HepG2 (cell line): ENCODE measurements around the gene CLEC10A. TPM values are rescaled to one million over a fixed set of nuclear protein-coding genes. Genes with fewer than 3 reads are reported as not detected.

Experiments
- ATF7-NPFF ChIP-seq: sonication (generic); formaldehyde crosslinking; IDR thresholded peaks from 2 replicates; pipeline ENCODE4 v1.8.1; 2023; ENCODE audit warnings: mild to moderate bottlenecking, low read depth, missing genetic modification reagents, moderate library complexity
- BORCS8-MEF2B ChIP-seq: sonication (generic); formaldehyde crosslinking; IDR thresholded peaks from 2 replicates; pipeline ENCODE4 v1.8.0; 2022; ENCODE audit warnings: mild to moderate bottlenecking, missing genetic modification reagents
- DDIT3 ChIP-seq: sonication (generic); formaldehyde crosslinking; IDR thresholded peaks from 2 replicates; pipeline ENCODE4 v1.4.0; 2020; ENCODE audit warnings: mild to moderate bottlenecking, missing genetic modification reagents
- GABPB1 ChIP-seq: IDR thresholded peaks from 2 replicates; pipeline ENCODE4 v1.6.1; 2016; ENCODE audit warnings: mild to moderate bottlenecking, missing genetic modification reagents, moderate library complexity, missing compliant biosample characterization
- GATA4 ChIP-seq: sonication (generic); IDR thresholded peaks from 2 replicates; pipeline ENCODE4 v1.6.1; 2016; ENCODE audit warnings: antibody characterized with exemption, low read depth, borderline replicate concordance
- HDAC2 ChIP-seq: sonication (generic); formaldehyde crosslinking; IDR thresholded peaks from 2 replicates; pipeline ENCODE4 v1.4.0; 2020; ENCODE audit warnings: missing genetic modification reagents
- HNRNPUL1 ChIP-seq: fragments of 200-400 bp; formaldehyde crosslinking; IDR thresholded peaks from 2 replicates; pipeline ENCODE4 v1.6.1; 2017; ENCODE audit warnings: low read depth, mild to moderate bottlenecking, low read length, moderate library complexity
- PHF5A ChIP-seq: IDR thresholded peaks from one replicate; pipeline ENCODE4 v1.6.1; 2018; ENCODE audit warnings: low read depth, missing genetic modification reagents; ENCODE audit not compliant: unreplicated experiment
- RBM39 ChIP-seq: fragments of 200-400 bp; formaldehyde crosslinking; IDR thresholded peaks from one replicate; pipeline ENCODE4 v1.6.1; 2018; ENCODE audit warnings: antibody characterized with exemption, mild to moderate bottlenecking, low read depth, low read length; ENCODE audit not compliant: poor library complexity, severe bottlenecking
- REL ChIP-seq: sonication (generic); formaldehyde crosslinking; conservative IDR thresholded peaks from 2 replicates; pipeline ENCODE4 v1.8.0; 2022; ENCODE audit warnings: mild to moderate bottlenecking, missing genetic modification reagents, moderate library complexity
- TSC22D2 ChIP-seq: sonication (generic); formaldehyde crosslinking; IDR thresholded peaks from 2 replicates; pipeline ENCODE4 v1.5.1; 2020; ENCODE audit warnings: missing genetic modification reagents, mild to moderate bottlenecking, borderline replicate concordance
- ZBTB46 ChIP-seq: sonication (generic); formaldehyde crosslinking; IDR thresholded peaks from 2 replicates; pipeline ENCODE4 v1.4.0; 2020; ENCODE audit warnings: mild to moderate bottlenecking, missing genetic modification reagents, borderline replicate concordance
- ZC3H13 ChIP-seq: sonication (generic); formaldehyde crosslinking; IDR thresholded peaks from 2 replicates; pipeline ENCODE4 v1.8.1; 2023; ENCODE audit warnings: mild to moderate bottlenecking, missing genetic modification reagents, moderate library complexity
- ZNF407 ChIP-seq: sonication (generic); formaldehyde crosslinking; IDR thresholded peaks from one replicate; pipeline ENCODE4 v1.5.1; 2020; ENCODE audit warnings: mild to moderate bottlenecking, missing genetic modification reagents; ENCODE audit errors: not compliant biosample characterization
- ZNF510 ChIP-seq: sonication (generic); formaldehyde crosslinking; IDR thresholded peaks from 2 replicates; pipeline ENCODE4 v1.4.0; 2020; ENCODE audit warnings: low read depth, mild to moderate bottlenecking, missing genetic modification reagents
- ZSCAN9 ChIP-seq: IDR thresholded peaks from 2 replicates; pipeline ENCODE4 v1.6.1; 2016; ENCODE audit warnings: borderline replicate concordance
- polyA plus RNA-seq, 8 experiments: library from polyadenylated mRNA; depleted of rRNA in 3 of 8; stranded (reverse) in 7 of 8; unstranded in 1 of 8; fragments of >200 nt; fragmentation: Illumina TruSeq in 4 of 8; extraction: Trizol in 4 of 8; gene quantifications; 2 replicates each; pipeline versions ENCODE4 v1.2.1 to v1.2.3, GENCODE V29; 2011 to 2016; ENCODE audit warnings: low read depth in 4 of 8, missing spikeins in 1 of 8, mixed read lengths in 1 of 8; ENCODE audit not compliant: insufficient read depth in 1 of 8
- total RNA-seq, 5 experiments: library from RNA; depleted of rRNA; stranded (reverse); fragments of >200 nt; fragmentation: Illumina TruSeq; extraction: Trizol; gene quantifications; 2 replicates each; pipeline ENCODE4 v1.2.3, GENCODE V29; 2016; ENCODE audit warnings: low read depth in 1 of 5

The CLEC10A gene
- total and polyA plus RNA-seq, 2 of the 13 experiments (the other 11 are each of a cell fraction or from before 2014, with no cell fraction given) = 0.33 TPM; not detected in 1

GRCh38 chr17:7114241-7114874 lies 34.3 kb upstream of the CLEC10A start, which contains the start of gene ASGR2 (continued):
- peak; percentile 54 for TF ChIP-seq ZNF407 (CRISPR knock-in tag)
- TF ChIP-seq GATA4 = peak; percentile 63; the same call in 1 of the 2 replicates
- TF ChIP-seq ATF7-NPFF = peak; percentile 52; the same call in 1 of the 2 replicates
- TF ChIP-seq ZC3H13 (CRISPR knock-in tag) = peak; percentile 84; the same call in 1 of the 2 replicates
- no peak; the same call in 1 of the 2 replicates for TF ChIP-seq TSC22D2
- peak; percentile 72 for TF ChIP-seq PHF5A (CRISPR knock-in tag)
- TF ChIP-seq ZSCAN9 (CRISPR knock-in tag) = peak; percentile 33; the same call in 1 of the 2 replicates
- TF ChIP-seq HDAC2 (CRISPR knock-in tag) = peak; percentile 48
- TF ChIP-seq ZNF510 (CRISPR knock-in tag) = no peak
- TF ChIP-seq ZBTB46 (CRISPR knock-in tag) = 0 out of 2 replicates have a peak, but pooled peaks have one; percentile 18
- 0 out of 2 replicates have a peak, but pooled peaks have one; percentile 53 for TF ChIP-seq REL (CRISPR knock-in tag)
- peak; percentile 74 for TF ChIP-seq BORCS8-MEF2B (CRISPR knock-in tag)
- no peak for TF ChIP-seq RBM39
- TF ChIP-seq DDIT3 (CRISPR knock-in tag) = no peak
- TF ChIP-seq HNRNPUL1 = no peak
- peak; percentile 50; the same call in 1 of the 2 replicates for TF ChIP-seq GABPB1
